ENCODE results near the gene GSTCD. TPM values are rescaled to one million over a fixed set of nuclear protein-coding genes. Genes with fewer than 3 reads are reported as not detected.
"Not testable (repeated sequence)": the region's sequence is repeated elsewhere in the genome, so short reads cannot be mapped to it uniquely, and the experiment has no call there.

Gene GSTCD
- total RNA-seq, 2 donors from 2014 or later, result 3.4 to 4.4 TPM

GRCh38 chr4:105725623-105726022 is 17.0 kb downstream of the GSTCD start:
- Histone ChIP-seq H3K27me3 (no peaks in the 10 kb centered on the region), H3K4me1 (no peaks in the 10 kb centered on the region), H3K36me3 (no peaks in the 10 kb centered on the region), H3K9me3 (peaks cover 0 to 9% of the 10 kb centered on the region in 2 donors), H3K27ac (no peak overlapping the region), H3K4me3 (no peak overlapping the region)
- TF ChIP-seq, protein P1, sequence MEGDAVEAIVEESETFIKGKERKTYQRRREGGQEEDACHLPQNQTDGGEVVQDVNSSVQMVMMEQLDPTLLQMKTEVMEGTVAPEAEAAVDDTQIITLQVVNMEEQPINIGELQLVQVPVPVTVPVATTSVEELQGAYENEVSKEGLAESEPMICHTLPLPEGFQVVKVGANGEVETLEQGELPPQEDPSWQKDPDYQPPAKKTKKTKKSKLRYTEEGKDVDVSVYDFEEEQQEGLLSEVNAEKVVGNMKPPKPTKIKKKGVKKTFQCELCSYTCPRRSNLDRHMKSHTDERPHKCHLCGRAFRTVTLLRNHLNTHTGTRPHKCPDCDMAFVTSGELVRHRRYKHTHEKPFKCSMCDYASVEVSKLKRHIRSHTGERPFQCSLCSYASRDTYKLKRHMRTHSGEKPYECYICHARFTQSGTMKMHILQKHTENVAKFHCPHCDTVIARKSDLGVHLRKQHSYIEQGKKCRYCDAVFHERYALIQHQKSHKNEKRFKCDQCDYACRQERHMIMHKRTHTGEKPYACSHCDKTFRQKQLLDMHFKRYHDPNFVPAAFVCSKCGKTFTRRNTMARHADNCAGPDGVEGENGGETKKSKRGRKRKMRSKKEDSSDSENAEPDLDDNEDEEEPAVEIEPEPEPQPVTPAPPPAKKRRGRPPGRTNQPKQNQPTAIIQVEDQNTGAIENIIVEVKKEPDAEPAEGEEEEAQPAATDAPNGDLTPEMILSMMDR (IDR thresholded peaks at IDR 0.05), result no peak
- no peak for DNase-seq (ENCODE audit: low spot score)

DNA sequence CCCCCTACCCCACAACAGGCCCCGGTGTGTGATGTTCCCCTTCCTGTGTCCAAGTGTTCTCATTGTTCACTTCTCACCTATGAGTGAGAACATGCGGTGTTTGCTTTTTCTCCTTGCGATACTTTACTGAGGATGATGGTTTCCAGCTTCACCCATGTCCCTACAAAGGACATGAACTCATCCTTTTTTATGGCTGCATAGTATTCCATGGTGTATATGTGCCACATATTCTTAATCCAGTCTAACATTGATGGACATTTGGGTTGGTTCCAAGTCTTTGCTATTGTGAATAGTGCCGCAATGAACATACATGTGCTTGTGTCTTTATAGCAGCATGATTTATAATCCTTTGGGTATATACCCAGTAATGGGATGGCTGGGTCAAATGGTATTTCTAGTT is 21.3 kb downstream of the GSTCD start:
- not testable (repeated sequence) for H3K27ac ChIP-seq; H3K36me3 ChIP-seq; H3K4me3 ChIP-seq; H3K27me3 ChIP-seq; DNase-seq (ENCODE audit: low spot score); H3K4me1 ChIP-seq
- peaks cover 0 to 12% of the 10 kb centered on the region in 2 donors for H3K9me3 ChIP-seq

DNA sequence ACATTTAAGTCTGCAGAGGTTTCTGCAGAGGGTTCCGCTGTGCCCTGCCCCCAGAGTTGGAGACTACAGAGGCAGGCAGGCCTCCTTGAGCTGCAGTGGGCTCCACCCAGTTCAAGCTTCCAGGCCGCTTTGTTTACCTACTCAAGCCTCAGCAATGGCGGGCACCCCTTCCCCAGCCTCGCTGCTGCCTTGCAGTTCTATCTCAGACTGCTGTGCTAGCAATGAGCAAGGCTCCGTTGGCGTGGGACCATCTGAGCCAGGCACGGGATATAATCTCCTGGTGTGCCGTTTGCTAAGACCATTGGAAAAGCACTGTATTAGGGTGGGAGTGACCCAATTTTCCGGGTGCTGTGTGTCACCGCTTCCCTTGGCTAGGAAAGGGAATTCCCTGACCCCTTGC is 26.6 kb downstream of the GSTCD start:
- not testable (repeated sequence) for H3K27me3 ChIP-seq; H3K27ac ChIP-seq; H3K36me3 ChIP-seq; DNase-seq (ENCODE audit: low spot score); H3K4me1 ChIP-seq; H3K4me3 ChIP-seq
- H3K9me3 ChIP-seq, result peaks cover 0 to 38% of the 10 kb centered on the region in 2 donors

DNA sequence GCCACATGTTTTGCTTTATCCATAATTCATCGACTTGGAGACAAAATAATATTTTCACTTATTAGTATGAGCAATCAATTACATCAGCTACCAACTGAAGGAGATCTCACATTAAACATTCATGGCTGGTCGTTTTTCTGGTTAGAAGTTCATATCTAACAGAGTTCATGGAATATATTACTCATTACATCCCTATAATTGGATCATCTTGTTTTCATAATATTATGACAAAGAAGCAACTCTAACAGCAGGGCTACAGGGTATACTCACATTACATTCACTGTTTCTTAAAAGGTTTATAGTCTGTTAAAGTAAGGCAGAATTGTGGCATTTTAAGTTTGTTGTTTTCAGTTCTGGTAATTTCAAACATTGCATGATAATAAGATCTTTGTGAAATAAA is 33.0 kb downstream of the GSTCD start:
- DNase-seq (ENCODE audit: low spot score), result no peak
- H3K9me3 ChIP-seq, result peaks cover 0 to 18% of the 10 kb centered on the region in 2 donors
- H3K4me3 ChIP-seq, result no peak overlapping the region
- H3K27me3 ChIP-seq, result no peaks in the 10 kb centered on the region
- H3K27ac ChIP-seq, result no peak overlapping the region
- H3K4me1 ChIP-seq, result no peaks in the 10 kb centered on the region
- no peaks in the 10 kb centered on the region for H3K36me3 ChIP-seq
- TF ChIP-seq, protein P1 (IDR thresholded peaks at IDR 0.05), result no peak

GRCh38 chr4:105748222-105748621 is 39.6 kb downstream of the GSTCD start:
- Histone ChIP-seq H3K27me3 (no peaks in the 10 kb centered on the region), H3K9me3 (no peaks in the 10 kb centered on the region)
- TF ChIP-seq, protein P1 (IDR thresholded peaks at IDR 0.05), result no peak

GRCh38 chr4:105751718-105752299 is 43.2 kb downstream of the GSTCD start:
- Histone ChIP-seq H3K4me3 (no peak overlapping the region), H3K27ac (no peak overlapping the region), H3K36me3 (no peaks in the 10 kb centered on the region), H3K27me3 (no peaks in the 10 kb centered on the region), H3K4me1 (no peaks in the 10 kb centered on the region), H3K9me3 (no peaks in the 10 kb centered on the region)
- TF ChIP-seq, protein P1 (IDR thresholded peaks at IDR 0.05), result no peak
- no peak for DNase-seq (ENCODE audit: low spot score)

More at GRCh38 chr4:105748222-105748621, 39.6 kb downstream of the GSTCD start:
- Histone ChIP-seq H3K4me1 (no peaks in the 10 kb centered on the region), H3K4me3 (no peak overlapping the region), H3K36me3 (no peaks in the 10 kb centered on the region), H3K27ac (no peak overlapping the region)
- no peak for DNase-seq (ENCODE audit: low spot score)

- no peak for DNase-seq (ENCODE audit: low spot score)
- no peaks in the 10 kb centered on the region for H3K4me1 ChIP-seq
- no peaks in the 10 kb centered on the region for H3K36me3 ChIP-seq
- TF ChIP-seq, protein P1 (IDR thresholded peaks at IDR 0.05), result no peak
- no peaks in the 10 kb centered on the region for H3K27me3 ChIP-seq
- no peak overlapping the region for H3K27ac ChIP-seq
- no peak overlapping the region for H3K4me3 ChIP-seq
- no peaks in the 10 kb centered on the region for H3K9me3 ChIP-seq
Measured at GRCh38 chr4:105753361-105753760, 44.8 kb downstream of the GSTCD start.

Measured in right atrium auricular region (tissue), 2 donors.